Hepatocyte (in vitro differentiated cells): ENCODE measurements around the gene TSPAN13.

Experiments used
- CTCF ChIP-seq: fragments of 200-600 bp; sonication (generic); IDR thresholded peaks from 2 replicates; pipeline ENCODE4 v1.5.1; 2016; ENCODE audit warnings: antibody characterized with exemption, mild to moderate bottlenecking; ENCODE audit not compliant: poor library complexity
- EZH2 ChIP-seq: fragments of 200-600 bp; sonication (generic); IDR thresholded peaks from 2 replicates; pipeline ENCODE4 v1.6.1; 2016; ENCODE audit warnings: antibody characterized with exemption, mild to moderate bottlenecking, borderline replicate concordance
- EZH2phosphoT487 ChIP-seq: fragments of 200-600 bp; sonication (generic); IDR thresholded peaks from one replicate; pipeline ENCODE4 v1.6.1; 2018; ENCODE audit warnings: antibody characterized with exemption, mild to moderate bottlenecking, low read depth, moderate library complexity; ENCODE audit not compliant: unreplicated experiment, severe bottlenecking

- no peak for TF ChIP-seq EZH2
- TF ChIP-seq CTCF, result no peak
- TF ChIP-seq EZH2phosphoT487, result no peak
These were observed 6.5 kb upstream of the TSPAN13 start for GRCh38 chr7:16747102-16747501.
